ENCODE data around the gene CDH13.

GRCh38 chr16:82990155-82990554, 363.4 kb downstream of the CDH13 start:
- TF ChIP-seq POLR2A (IDR thresholded peaks at IDR 0.05; ENCODE audit: control extremely low read depth in 1 of 2, low read depth in 2 of 2, low read length in 2 of 2), result no peak
- no peak for TF ChIP-seq RAD21 (IDR thresholded peaks at IDR 0.05 in 1 of 2, conservative IDR thresholded peaks at IDR 0.05 in 1 of 2; ENCODE audit: low read depth in 2 of 2, low read length in 2 of 2)
- no peak for TF ChIP-seq TAF7 (optimal IDR thresholded peaks at IDR 0.05; ENCODE audit: borderline replicate concordance, low read depth, low read length)
- no peak for TF ChIP-seq POLR2AphosphoS5 (IDR thresholded peaks at IDR 0.05; ENCODE audit: low read depth, low read length)
